Prostate gland (tissue), 2 donors: ENCODE results near the gene TSTD1.

Source experiments
- POLR2A ChIP-seq: fragments of 450-650 bp; IDR thresholded peaks from one replicate; pipeline ENCODE4 v1.6.1; 2016; ENCODE audit warnings: antibody characterized with exemption, mild to moderate bottlenecking
- POLR2AphosphoS5 ChIP-seq: sonication (generic); formaldehyde crosslinking; IDR thresholded peaks from one replicate; pipeline ENCODE4 v1.6.1; 2017; ENCODE audit warnings: antibody characterized with exemption
- TF ChIP-seq, protein P1 (sequence below), 4 experiments: fragments of 200-600 bp in 2 of 4; fragments of 450-650 bp in 2 of 4; sonication (generic) in 2 of 4; IDR thresholded peaks; 1 replicate in 3 of 4; 2 replicates in 1 of 4; pipeline ENCODE4 v1.5.1; 2016 to 2019; ENCODE audit warnings: antibody characterized with exemption in 4 of 4, mild to moderate bottlenecking in 2 of 4, moderate library complexity in 2 of 4

DNA sequence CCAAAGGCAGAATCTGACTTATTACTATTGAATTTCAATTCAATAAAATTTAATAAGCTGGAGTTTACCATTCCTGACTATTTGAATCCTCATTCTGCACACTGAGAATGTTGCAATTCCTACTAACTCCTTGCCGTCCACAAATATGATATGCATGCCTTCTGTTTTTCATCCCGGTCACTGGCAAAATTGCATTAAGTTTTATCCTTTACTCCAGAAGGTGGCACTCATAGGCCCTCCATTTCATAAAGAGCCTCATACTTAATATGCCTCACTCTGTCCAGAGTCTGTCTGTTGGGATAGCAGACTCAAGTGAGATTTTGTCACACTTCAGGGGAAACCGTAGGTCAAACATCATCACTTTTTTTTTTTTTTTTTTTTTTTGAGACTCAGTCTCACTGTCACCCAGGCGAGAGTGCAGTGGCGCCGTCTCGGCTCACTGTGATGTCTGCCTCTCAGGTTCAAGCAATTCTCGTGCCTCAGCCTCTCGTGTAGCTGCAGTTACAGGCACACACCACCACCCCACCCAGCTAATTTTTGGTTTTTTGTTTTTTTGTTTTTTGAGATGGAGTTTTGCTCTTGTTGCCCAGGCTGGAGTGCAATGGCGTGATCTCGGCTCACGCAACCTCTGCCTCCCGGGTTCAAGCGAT lies 45.1 kb downstream of the TSTD1 start:
- TF ChIP-seq, protein P1, sequence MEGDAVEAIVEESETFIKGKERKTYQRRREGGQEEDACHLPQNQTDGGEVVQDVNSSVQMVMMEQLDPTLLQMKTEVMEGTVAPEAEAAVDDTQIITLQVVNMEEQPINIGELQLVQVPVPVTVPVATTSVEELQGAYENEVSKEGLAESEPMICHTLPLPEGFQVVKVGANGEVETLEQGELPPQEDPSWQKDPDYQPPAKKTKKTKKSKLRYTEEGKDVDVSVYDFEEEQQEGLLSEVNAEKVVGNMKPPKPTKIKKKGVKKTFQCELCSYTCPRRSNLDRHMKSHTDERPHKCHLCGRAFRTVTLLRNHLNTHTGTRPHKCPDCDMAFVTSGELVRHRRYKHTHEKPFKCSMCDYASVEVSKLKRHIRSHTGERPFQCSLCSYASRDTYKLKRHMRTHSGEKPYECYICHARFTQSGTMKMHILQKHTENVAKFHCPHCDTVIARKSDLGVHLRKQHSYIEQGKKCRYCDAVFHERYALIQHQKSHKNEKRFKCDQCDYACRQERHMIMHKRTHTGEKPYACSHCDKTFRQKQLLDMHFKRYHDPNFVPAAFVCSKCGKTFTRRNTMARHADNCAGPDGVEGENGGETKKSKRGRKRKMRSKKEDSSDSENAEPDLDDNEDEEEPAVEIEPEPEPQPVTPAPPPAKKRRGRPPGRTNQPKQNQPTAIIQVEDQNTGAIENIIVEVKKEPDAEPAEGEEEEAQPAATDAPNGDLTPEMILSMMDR (IDR thresholded peaks at IDR 0.05) = peak in 2 of 4 experiments; percentile 26 to 38
- TF ChIP-seq POLR2A (no peak), POLR2AphosphoS5 (peak; percentile 10)
